Measurements from ENCODE around the gene PRSS21.

The PRSS21 gene

DNA sequence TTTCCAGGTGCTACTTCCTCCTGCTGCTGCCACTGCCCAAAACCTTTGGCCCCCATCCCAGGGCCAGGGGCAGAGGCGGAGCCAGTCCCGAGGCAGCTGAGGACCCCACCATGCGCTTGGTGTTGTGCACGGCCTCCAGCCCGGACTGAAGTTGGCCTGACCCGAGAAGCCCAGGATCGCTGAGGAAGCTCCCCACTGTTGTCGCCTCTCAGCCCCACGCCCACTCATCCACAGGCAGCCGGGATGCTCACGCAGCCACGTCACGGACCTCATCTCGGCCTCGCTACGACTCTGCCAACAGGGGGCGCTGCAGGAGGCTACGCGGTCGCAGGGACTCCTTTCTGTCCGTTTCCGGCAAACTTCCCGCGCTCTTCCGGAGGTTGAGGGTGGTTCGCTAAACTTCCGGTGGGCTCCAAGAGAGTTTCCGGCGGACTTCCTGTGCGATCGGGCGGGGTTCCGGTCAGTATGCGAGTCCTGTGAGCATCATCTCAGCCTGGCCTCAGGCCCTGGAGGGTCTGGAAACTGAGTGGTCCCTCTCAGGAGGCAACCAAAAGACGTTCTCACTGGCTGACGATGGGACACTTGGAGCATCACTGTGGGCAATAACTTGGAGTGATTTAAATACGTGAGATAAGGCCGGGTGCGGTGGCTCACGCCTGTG, 25.4 kb downstream of the PRSS21 start:
- ChIA-PET CTCF (interaction anchor here (0.7 to 1.0 kb wide), 2 partner anchors 16 to 28 kb away, joined by 3 read pairs; partner anchors contain the start of gene PRSS22), POLR2A (no interaction called here)
- Histone ChIP-seq H3K4me3 (ENCODE audit: low read depth, low read length) (no peak overlapping the region), H3K9me3 (ENCODE audit: control insufficient read depth, insufficient read depth, low read depth, low read length) (no peaks in the 10 kb centered on the region), H3K4me1 (ENCODE audit: control insufficient read depth, insufficient read depth, low read length) (0 out of 2 replicates have a peak, but pooled peaks cover 3% of the 10 kb centered on the region), H3K27ac (ENCODE audit: extremely low read depth, low read depth, low read length) (no peak overlapping the region), H3K36me3 (ENCODE audit: control insufficient read depth in 2 of 2, insufficient read depth in 1 of 2, low read length in 2 of 2) (no peaks in the 10 kb centered on the region)
- TF ChIP-seq KLF16 (tag by site-specific recombination; IDR thresholded peaks at IDR 0.05) (no peak), ZNF792 (tag by site-specific recombination; IDR thresholded peaks at IDR 0.05) (no peak), ZBTB8A (tag by site-specific recombination; IDR thresholded peaks at IDR 0.05) (no peak), ZNF626 (tag by site-specific recombination; IDR thresholded peaks at IDR 0.05) (no peak), ZNF394 (tag by site-specific recombination; IDR thresholded peaks at IDR 0.05; ENCODE audit: borderline replicate concordance) (no peak), ZNF624 (tag by site-specific recombination; IDR thresholded peaks at IDR 0.05) (no peak), ZNF2 (tag by site-specific recombination; IDR thresholded peaks at IDR 0.05) (peak; percentile 84), OSR2 (tag by site-specific recombination; IDR thresholded peaks at IDR 0.05) (no peak), ZBTB48 (tag by site-specific recombination; IDR thresholded peaks at IDR 0.05) (no peak), ZNF19 (tag by site-specific recombination; IDR thresholded peaks at IDR 0.05; ENCODE audit: low read depth) (no peak), ZNF530 (tag by site-specific recombination; IDR thresholded peaks at IDR 0.05; ENCODE audit: low read depth) (no peak), TRIM28 (IDR thresholded peaks at IDR 0.05; ENCODE audit: borderline replicate concordance, low read length) (no peak), ZNF747 (tag by site-specific recombination; IDR thresholded peaks at IDR 0.05) (no peak), ZNF785 (tag by site-specific recombination; IDR thresholded peaks at IDR 0.05) (no peak), ZNF791 (tag by site-specific recombination; IDR thresholded peaks at IDR 0.05) (no peak)
- TF ChIP-seq, protein P1, sequence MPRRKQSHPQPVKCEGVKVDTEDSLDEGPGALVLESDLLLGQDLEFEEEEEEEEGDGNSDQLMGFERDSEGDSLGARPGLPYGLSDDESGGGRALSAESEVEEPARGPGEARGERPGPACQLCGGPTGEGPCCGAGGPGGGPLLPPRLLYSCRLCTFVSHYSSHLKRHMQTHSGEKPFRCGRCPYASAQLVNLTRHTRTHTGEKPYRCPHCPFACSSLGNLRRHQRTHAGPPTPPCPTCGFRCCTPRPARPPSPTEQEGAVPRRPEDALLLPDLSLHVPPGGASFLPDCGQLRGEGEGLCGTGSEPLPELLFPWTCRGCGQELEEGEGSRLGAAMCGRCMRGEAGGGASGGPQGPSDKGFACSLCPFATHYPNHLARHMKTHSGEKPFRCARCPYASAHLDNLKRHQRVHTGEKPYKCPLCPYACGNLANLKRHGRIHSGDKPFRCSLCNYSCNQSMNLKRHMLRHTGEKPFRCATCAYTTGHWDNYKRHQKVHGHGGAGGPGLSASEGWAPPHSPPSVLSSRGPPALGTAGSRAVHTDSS (tag by site-specific recombination; IDR thresholded peaks at IDR 0.05), result no peak
- TF ChIP-seq, protein P2, sequence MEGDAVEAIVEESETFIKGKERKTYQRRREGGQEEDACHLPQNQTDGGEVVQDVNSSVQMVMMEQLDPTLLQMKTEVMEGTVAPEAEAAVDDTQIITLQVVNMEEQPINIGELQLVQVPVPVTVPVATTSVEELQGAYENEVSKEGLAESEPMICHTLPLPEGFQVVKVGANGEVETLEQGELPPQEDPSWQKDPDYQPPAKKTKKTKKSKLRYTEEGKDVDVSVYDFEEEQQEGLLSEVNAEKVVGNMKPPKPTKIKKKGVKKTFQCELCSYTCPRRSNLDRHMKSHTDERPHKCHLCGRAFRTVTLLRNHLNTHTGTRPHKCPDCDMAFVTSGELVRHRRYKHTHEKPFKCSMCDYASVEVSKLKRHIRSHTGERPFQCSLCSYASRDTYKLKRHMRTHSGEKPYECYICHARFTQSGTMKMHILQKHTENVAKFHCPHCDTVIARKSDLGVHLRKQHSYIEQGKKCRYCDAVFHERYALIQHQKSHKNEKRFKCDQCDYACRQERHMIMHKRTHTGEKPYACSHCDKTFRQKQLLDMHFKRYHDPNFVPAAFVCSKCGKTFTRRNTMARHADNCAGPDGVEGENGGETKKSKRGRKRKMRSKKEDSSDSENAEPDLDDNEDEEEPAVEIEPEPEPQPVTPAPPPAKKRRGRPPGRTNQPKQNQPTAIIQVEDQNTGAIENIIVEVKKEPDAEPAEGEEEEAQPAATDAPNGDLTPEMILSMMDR (tag by site-specific recombination; IDR thresholded peaks at IDR 0.05), result peak; percentile 67

DNA sequence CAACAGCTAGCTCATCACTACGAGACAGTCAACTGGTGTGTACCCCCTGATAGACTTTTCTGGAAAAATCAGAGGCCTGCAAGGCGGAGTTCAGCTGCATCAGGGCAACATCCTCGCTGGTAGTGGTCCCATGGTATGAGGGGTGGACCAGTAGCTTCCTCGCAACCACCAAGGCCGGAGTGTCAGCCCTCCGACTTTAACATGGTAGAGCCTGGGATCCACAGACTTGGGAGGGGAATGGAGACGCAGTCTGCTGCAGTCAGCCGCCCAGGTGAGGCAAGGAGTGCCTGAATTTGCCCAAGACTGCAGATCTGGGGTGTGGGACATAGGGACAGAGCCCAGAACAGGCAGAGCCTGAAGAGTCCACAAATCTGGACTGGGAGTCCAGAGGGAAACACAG, 26.5 kb downstream of the PRSS21 start:
- TF ChIP-seq ZSCAN23 (tag by site-specific recombination; IDR thresholded peaks at IDR 0.05) (no peak), ZNF138 (tag by site-specific recombination; IDR thresholded peaks at IDR 0.05; ENCODE audit: borderline replicate concordance) (no peak), ZNF37A (tag by site-specific recombination; IDR thresholded peaks at IDR 0.05) (no peak), REPIN1 (tag by site-specific recombination; IDR thresholded peaks at IDR 0.05; ENCODE audit: low read depth) (no peak), MEIS1 (CRISPR knock-in tag; IDR thresholded peaks at IDR 0.05; ENCODE audit: borderline replicate concordance) (no peak), ZNF621 (tag by site-specific recombination; IDR thresholded peaks at IDR 0.05) (no peak)
- POLR2A ChIA-PET, result no interaction called here
- CTCF ChIA-PET, result interaction anchor here (1.0 to 2.3 kb wide), 3 partner anchors 11 to 23 kb away, joined by 3 to 17 read pairs (median 4); partner anchors contain the start of gene PRSS22
- no peak overlapping the region for H3K4me3 ChIP-seq (ENCODE audit: low read depth, low read length)
- H3K4me1 ChIP-seq (ENCODE audit: control insufficient read depth, insufficient read depth, low read length), result 0 out of 2 replicates have a peak, but pooled peaks cover 3% of the 10 kb centered on the region
- H3K36me3 ChIP-seq (ENCODE audit: control insufficient read depth in 2 of 2, insufficient read depth in 1 of 2, low read length in 2 of 2), result no peaks in the 10 kb centered on the region
- no peaks in the 10 kb centered on the region for H3K9me3 ChIP-seq (ENCODE audit: control insufficient read depth, insufficient read depth, low read depth, low read length)
- no peak overlapping the region for H3K27ac ChIP-seq (ENCODE audit: extremely low read depth, low read depth, low read length)
